ENCODE measurements around the gene FBN1. TPM values are rescaled to one million over a fixed set of nuclear protein-coding genes. Genes with fewer than 3 reads are reported as not detected.
A peak's percentile ranks its signal among the peaks of the same experiment; 100 is the strongest.

The FBN1 gene
- total RNA-seq, 8 experiments from 2014 or later, result 3.4 to 777 (median 10.1) TPM

DNA sequence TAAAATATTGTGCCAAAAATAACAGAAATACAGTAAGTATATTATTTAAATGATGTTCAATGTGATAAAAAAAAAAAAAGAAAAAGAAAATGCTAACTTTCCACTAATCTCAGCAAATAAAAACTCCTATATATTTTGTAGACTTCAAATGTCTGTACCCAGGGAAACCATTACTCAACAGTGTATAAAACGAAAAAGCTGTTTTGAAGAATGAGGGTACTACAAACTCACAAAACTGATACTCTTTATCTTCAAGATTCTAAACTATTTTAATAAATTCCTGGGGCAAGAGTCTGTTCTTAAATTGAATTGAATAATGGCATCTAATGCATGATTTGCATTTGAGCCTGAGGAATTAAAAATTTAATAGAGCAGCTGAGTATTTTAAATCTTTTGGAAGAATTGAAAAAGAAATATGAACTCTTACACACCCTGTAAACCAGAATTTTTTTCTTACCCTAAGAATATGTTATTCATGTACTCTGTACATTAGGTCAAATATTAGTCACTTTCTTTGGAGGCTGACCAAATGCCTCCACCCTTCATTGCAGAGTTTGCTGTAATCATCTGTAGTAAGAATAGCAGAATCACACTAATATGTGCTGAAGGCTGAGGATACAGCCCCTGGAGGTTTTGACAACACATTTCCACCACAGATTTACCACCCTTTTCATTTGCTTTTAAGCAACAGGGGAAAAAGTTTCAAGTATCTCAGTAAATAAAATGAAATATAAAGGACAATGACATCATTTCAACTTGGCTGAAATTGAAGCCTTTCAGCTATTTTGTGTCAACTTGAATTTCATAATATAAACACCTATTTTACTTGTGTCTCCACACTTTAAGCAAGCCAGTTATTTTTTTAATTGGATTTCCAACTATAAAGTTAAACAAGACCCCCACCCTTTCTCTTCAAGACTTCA lies 79.7 kb downstream of the FBN1 start:
- Histone ChIP-seq H3K27ac (no peak overlapping the region), H3K4me1 (replicated peaks in 1 of 2) (peaks cover 0 to under 1% of the 10 kb centered on the region in 2 donors), H3K4me3 (no peak overlapping the region)
- ATAC-seq (replicated peaks in 6 of 8), result peak in 3 of 8 experiments; percentile 95 to 97 (median 96)
- in situ Hi-C loops (cut with MboI; ENCODE audit: low pct_unique_long_range_greater_than_20kb in 2 of 9, low sequenced_read_pairs in 9 of 9, unreplicated experiment in 9 of 9), result no loop called here
- 0 to 100% (median 50%) methylated on average over 1 of the region's 1 CpG; no CpG with 5 or more reads in 2 of the 10 experiments for WGBS, 10 experiments

DNA sequence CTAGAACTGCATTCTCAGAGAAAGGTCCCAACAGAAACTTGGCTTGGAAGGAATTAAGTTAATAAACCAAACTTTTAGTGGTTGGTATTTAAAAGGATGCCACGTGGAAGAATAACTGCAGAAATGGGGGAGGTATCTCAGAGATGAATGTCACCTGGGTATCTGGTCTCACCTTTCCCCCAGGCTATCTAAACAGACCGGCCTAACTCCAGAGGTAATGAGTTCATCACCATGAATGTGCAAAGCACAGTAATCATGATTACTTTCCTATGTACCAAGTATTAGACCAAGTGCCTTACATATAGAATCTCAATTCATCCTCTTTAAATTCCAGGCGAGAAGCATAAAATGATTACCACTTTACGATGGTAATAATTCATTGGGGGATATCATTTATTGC lies 80.8 kb downstream of the FBN1 start:
- no peak overlapping the region for H3K27ac ChIP-seq
- in situ Hi-C loops (cut with MboI; ENCODE audit: low pct_unique_long_range_greater_than_20kb in 2 of 9, low sequenced_read_pairs in 9 of 9, unreplicated experiment in 9 of 9), result no loop called here
- 28 to 95% (median 89%) methylated on average over 1 to 4 of the region's 4 CpGs; no CpG with 5 or more reads in 1 of the 10 experiments for whole genome bisulfite sequencing, 10 experiments
- peak in 1 of 8 experiments; percentile 10 for ATAC-seq (replicated peaks in 6 of 8)
- no peak overlapping the region for H3K4me3 ChIP-seq
- H3K4me1 ChIP-seq (replicated peaks in 1 of 2), result no peaks in the 10 kb centered on the region

DNA sequence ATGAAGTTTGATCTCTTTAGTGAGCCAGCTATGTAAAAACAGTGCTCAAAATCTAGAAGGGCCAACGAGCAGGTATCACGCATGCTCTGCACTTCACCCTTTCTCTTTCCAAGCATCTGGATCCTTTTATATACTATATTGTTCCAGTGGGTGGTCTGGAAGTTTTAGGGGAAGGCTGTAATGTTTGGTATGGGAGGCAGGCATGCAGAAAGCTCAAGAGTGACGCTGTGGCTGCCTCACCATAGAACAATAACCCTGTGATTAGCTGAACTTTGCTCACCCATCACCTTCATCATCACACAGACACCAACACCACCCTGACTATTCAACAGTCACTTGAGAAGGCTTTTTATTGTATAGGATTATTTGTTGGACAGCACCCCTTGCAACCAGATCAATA lies 81.6 kb downstream of the FBN1 start:
- Histone ChIP-seq H3K4me3 (no peak overlapping the region), H3K27ac (no peak overlapping the region), H3K4me1 (replicated peaks in 1 of 2) (no peaks in the 10 kb centered on the region)
- ATAC-seq (replicated peaks in 6 of 8), result no peak
- in situ Hi-C loops (cut with MboI; ENCODE audit: low pct_unique_long_range_greater_than_20kb in 2 of 9, low sequenced_read_pairs in 9 of 9, unreplicated experiment in 9 of 9), result no loop called here
- 40 to 100% (median 55%) methylated on average over 1 to 3 of the region's 3 CpGs; no CpG with 5 or more reads in 4 of the 10 experiments for WGBS, 10 experiments

DNA sequence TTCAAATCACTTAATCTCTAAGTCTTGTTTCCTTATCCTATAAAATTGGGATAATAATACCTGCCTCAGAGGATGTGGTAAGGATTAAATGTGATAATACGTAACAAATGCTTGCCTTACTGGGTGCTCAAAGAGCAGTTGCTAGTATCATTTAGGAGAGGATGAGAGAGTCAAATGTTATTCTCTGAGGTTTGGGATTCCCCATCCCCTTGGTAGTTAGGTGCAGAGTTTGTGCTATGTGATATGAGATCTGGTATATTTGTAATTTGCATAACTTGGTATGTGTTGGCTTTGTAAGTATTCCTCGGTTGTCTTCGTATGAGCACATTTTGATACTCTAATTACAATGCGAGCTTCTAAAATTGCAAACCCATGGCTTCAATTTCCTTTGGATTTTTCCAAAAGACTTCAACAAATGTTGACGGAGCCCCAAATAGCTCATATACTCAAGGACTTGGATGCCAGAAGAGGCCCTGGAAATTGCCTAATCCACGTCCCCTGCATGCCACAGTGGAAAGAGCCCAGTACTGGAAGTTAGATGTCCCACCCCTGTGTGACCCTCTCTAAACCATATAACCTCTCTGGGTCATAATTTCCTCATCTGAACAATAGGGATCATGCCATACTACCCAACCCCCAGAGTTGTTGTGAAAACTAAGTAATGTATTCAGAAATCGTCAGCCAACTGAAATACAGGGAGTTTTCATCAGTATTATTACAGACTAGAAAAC lies 85.0 kb downstream of the FBN1 start:
- ATAC-seq (replicated peaks in 6 of 8), result no peak
- Histone ChIP-seq H3K4me3 (no peak overlapping the region), H3K4me1 (replicated peaks in 1 of 2) (no peaks in the 10 kb centered on the region), H3K27ac (no peak overlapping the region)
- in situ Hi-C loops (cut with MboI; ENCODE audit: low pct_unique_long_range_greater_than_20kb in 2 of 9, low sequenced_read_pairs in 9 of 9, unreplicated experiment in 9 of 9), result no loop called here
- WGBS, 10 experiments, result 70 to 100% (median 92%) methylated on average over 2 to 7 of the region's 7 CpGs

DNA sequence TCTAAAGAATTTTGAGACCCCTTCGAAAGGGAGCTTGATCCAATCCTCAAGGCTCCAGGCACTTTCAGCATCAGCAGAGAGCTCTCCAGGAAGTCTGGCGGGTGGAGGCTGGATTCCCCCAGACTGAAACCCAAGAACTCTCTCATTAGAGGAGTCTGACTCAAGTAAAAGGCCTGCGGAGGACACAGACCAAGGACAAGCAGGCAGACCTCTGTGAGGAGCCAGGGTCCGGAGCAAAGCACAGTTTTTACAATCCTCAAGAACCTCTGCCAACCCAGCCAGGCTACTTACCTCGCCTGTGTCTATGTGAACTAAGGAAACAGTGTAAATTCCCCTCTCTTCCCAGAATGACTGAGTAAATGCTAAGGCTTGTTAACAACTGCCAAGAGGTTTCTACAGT lies 86.2 kb downstream of the FBN1 start:
- Histone ChIP-seq H3K4me1 (replicated peaks in 1 of 2) (no peaks in the 10 kb centered on the region), H3K27ac (no peak overlapping the region)
- in situ Hi-C loops (cut with MboI; ENCODE audit: low pct_unique_long_range_greater_than_20kb in 2 of 9, low sequenced_read_pairs in 9 of 9, unreplicated experiment in 9 of 9), result no loop called here

DNA sequence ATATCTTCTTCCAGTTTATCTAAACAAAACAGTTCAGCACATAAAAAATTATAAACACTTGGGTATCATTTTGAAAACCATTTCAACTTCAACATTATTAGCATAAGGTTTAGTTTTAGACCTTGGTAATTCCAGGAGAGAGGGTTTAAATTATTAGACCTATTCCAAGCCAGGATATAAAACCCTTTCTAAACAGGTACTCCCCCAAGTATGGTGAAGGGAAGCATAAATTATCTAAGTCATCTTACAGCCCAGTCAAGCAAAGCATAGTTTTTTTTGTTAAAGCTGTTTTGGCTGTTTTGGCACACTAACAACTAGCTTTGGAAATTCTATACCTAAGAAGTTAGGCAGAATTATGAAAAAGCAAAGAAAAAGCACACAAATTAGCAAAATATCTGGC lies 87.3 kb downstream of the FBN1 start:
- no peak for ATAC-seq (replicated peaks in 6 of 8)
- in situ Hi-C loops (cut with MboI; ENCODE audit: low pct_unique_long_range_greater_than_20kb in 2 of 9, low sequenced_read_pairs in 9 of 9, unreplicated experiment in 9 of 9), result no loop called here
- H3K27ac ChIP-seq, result no peak overlapping the region
- H3K4me1 ChIP-seq (replicated peaks in 1 of 2), result no peaks in the 10 kb centered on the region
- H3K4me3 ChIP-seq, result no peak overlapping the region

More for the DNA sequence above, 86.2 kb downstream of the FBN1 start:
- peak in 4 of 8 experiments; percentile 48 to 79 (median 64) for ATAC-seq (replicated peaks in 6 of 8)
- no peak overlapping the region for H3K4me3 ChIP-seq
- WGBS, 10 experiments, result 13 to 85% (median 57%) methylated on average over 1 to 4 of the region's 5 CpGs; no CpG with 5 or more reads in 1 of the 10 experiments

DNA sequence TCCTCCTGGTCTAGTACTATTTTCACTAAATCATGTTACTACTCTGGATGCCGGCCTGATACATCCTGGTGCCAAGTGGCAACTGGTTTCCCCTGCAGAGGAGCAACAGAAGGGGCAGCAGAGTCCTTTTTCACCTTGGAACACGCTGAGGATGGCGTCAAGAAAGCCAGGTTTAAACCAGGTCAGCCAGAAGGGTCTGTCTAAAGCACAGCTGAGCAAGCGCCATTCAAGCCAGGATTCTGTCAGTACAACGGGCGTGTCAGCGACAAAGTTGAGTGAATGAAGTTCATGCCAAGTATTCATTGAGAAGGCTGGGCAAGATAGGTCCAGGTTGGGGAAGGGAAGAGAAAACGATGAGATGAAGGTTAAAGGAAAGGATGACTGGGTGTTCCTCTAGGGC lies 88.2 kb downstream of the FBN1 start:
- H3K27ac ChIP-seq, result no peak overlapping the region
- no peaks in the 10 kb centered on the region for H3K4me1 ChIP-seq (replicated peaks in 1 of 2)
- H3K4me3 ChIP-seq, result no peak overlapping the region
- ATAC-seq (replicated peaks in 6 of 8), result no peak
- in situ Hi-C loops (cut with MboI; ENCODE audit: low pct_unique_long_range_greater_than_20kb in 2 of 9, low sequenced_read_pairs in 9 of 9, unreplicated experiment in 9 of 9), result no loop called here
- 45 to 100% (median 89%) methylated on average over 1 to 8 of the region's 8 CpGs; no CpG with 5 or more reads in 2 of the 10 experiments for WGBS, 10 experiments

DNA sequence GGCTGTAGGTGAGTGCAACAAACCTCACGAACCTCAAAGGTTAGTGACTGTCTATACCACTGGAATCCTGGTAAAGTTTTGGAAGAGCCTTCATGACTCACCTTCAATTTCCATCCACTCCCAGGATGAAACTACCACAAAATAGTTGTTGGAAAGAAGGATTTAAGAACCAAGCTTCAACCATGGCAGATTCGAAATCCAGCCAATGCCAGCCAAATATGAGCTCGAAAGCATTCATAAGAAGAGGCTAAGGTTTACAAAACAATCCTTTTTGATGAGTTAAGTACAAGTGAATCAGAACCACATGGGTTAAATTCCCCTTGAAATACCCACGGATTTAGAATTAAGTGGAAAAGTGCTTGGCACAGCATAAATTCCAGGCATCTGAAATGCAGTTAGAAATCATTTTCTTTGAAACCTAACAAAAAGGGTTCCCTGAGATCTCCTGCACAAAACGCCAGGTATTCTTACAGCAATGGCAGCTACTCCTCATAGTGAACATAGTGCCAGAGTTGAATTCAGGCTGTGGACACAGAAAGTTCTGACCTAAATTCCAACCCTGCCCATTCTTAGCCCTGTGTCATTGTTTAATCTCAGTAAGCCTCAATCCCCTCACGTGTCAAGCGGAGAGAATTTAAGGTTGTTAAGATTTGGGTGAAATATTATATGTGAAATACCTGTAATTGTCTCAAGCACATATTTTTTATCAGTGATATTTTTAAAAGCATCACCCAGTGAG lies 89.2 kb downstream of the FBN1 start:
- Histone ChIP-seq H3K4me1 (replicated peaks in 1 of 2) (no peaks in the 10 kb centered on the region), H3K27ac (no peak overlapping the region), H3K4me3 (no peak overlapping the region)
- in situ Hi-C loops (cut with MboI; ENCODE audit: low pct_unique_long_range_greater_than_20kb in 2 of 9, low sequenced_read_pairs in 9 of 9, unreplicated experiment in 9 of 9), result no loop called here
- WGBS, 10 experiments, result 56 to 91% (median 79%) methylated on average over 2 to 7 of the region's 7 CpGs
- ATAC-seq (replicated peaks in 6 of 8), result no peak

DNA sequence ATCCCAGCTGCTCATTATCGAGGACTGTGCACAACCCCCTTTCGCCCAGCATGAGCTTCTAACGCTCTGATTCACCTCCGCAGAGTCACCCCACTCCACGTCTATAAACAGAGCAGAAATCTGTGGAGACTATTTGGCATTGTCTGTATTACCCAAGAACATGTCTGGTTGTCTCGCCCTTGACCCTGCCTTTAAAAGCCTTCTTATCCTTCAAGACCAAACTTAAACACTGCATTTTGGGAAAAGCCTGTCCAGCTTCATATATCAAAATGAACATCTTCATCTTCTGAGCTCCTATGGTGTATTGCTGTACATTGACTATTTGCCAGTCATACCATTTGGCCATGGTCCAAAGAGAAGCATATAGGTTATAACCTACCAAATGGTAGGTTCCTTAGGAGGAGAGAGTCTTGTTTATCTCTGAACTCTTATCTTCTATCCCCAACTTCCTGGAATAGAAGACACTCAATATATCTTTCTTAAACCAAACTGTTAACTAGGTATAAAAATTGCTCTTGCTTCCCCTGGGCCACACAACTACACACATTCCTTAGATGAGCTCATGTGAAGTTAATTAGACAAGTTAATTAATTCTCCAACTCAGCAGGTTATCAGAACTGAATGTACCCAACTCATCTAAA lies 90.1 kb downstream of the FBN1 start:
- 14 to 100% (median 78%) methylated on average over 1 to 6 of the region's 6 CpGs; no CpG with 5 or more reads in 3 of the 10 experiments for WGBS, 10 experiments
- Histone ChIP-seq H3K4me1 (replicated peaks in 1 of 2) (no peaks in the 10 kb centered on the region), H3K4me3 (no peak overlapping the region), H3K27ac (no peak overlapping the region)
- in situ Hi-C loops (cut with MboI; ENCODE audit: low pct_unique_long_range_greater_than_20kb in 2 of 9, low sequenced_read_pairs in 9 of 9, unreplicated experiment in 9 of 9), result no loop called here
- peak in 2 of 8 experiments; percentile 27 to 51 for ATAC-seq (replicated peaks in 6 of 8)

DNA sequence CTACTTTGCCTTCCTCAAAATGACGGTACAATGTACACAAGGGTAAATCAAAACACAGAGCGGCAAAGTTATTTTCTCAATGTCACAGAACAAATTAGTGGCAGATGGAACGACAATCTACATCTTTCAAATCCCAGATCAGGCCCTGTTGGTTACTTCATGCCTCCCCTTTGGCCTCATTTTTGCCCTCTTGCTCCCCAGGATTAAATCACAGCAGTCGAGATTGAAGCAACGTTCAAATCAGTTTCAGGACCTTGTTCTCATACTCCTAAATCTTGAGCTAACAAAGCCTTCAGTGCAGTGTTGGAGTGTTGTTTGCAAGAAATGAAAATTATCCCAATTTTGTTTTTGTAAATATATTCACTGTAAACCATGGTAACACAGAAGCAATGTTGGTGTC lies 91.4 kb downstream of the FBN1 start:
- H3K27ac ChIP-seq, result no peak overlapping the region
- no peak for ATAC-seq (replicated peaks in 6 of 8)
- no peaks in the 10 kb centered on the region for H3K4me1 ChIP-seq (replicated peaks in 1 of 2)
- in situ Hi-C loops (cut with MboI; ENCODE audit: low pct_unique_long_range_greater_than_20kb in 2 of 9, low sequenced_read_pairs in 9 of 9, unreplicated experiment in 9 of 9), result no loop called here
- no peak overlapping the region for H3K4me3 ChIP-seq
- WGBS, 10 experiments, result 37 to 97% (median 88%) methylated on average over 1 to 5 of the region's 5 CpGs

DNA sequence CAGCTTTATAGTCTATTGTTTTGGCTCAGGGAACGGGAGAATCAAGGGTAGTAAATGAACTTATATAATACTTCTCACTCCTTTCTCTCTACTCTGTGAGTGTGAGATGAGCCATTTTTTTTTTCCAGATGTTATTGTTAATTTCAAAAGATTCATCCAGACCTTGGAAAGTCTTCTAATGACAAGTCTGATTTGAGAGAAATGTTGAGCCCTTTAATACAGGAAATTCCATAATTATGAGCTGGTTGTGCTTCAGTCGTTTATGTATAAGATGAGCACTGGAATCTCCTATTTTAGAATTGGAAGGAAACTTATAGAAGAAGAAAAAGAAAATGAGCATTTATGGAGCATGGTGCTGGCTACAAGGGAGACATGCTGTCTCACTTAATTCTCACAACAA lies 92.0 kb downstream of the FBN1 start:
- H3K4me1 ChIP-seq (replicated peaks in 1 of 2), result no peaks in the 10 kb centered on the region
- WGBS, 10 experiments, result 13 to 100% (median 60%) methylated on average over 1 to 2 of the region's 2 CpGs; no CpG with 5 or more reads in 1 of the 10 experiments
- in situ Hi-C loops (cut with MboI; ENCODE audit: low pct_unique_long_range_greater_than_20kb in 2 of 9, low sequenced_read_pairs in 9 of 9, unreplicated experiment in 9 of 9), result no loop called here
- ATAC-seq (replicated peaks in 6 of 8), result no peak
- H3K4me3 ChIP-seq, result no peak overlapping the region
- H3K27ac ChIP-seq, result no peak overlapping the region

DNA sequence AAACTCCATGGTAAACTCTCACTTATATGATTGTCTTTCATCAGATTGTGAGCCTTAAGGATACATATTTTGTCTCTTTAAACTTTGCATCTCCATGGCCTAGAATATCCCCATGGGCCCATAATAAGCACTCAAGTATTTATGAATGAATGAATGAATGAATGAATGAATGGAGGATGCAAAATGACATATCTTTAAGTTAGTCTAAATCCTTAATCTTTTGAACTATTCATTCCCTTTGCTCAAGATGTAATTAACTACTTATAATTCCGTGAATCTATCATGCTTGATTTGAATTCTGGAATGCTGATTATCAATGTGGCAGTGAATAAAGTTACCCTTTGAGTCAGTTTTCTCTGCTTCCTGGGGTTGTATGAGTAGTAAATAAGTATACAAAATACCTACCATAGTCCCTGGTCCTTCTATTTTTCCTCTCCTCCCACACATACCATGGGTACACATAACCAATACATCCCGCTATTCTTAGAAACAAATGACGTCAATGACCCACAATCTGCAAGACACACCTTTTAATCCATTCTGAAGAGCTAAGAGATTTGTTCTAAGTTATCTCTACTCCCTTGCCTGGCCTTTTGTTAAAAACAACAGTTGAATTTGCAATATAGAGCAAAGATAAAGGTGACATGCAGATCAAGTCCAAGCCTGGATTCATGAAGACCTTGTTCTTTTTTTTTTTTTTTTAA lies 94.5 kb downstream of the FBN1 start:
- in situ Hi-C loops (cut with MboI; ENCODE audit: low pct_unique_long_range_greater_than_20kb in 2 of 9, low sequenced_read_pairs in 9 of 9, unreplicated experiment in 9 of 9), result no loop called here
- WGBS, 10 experiments, result 83 to 100% (median 94%) methylated on average over 1 to 3 of the region's 3 CpGs
- ATAC-seq (replicated peaks in 6 of 8), result no peak
- no peak overlapping the region for H3K27ac ChIP-seq
- no peaks in the 10 kb centered on the region for H3K4me1 ChIP-seq (replicated peaks in 1 of 2)
- H3K4me3 ChIP-seq, result no peak overlapping the region

Measured in motor neuron (in vitro differentiated cells).